ENCODE data around the gene OTOG.

GRCh38 chr11:17498058-17498457 is 49.0 kb upstream of the OTOG start:
- TF ChIP-seq, protein P1, sequence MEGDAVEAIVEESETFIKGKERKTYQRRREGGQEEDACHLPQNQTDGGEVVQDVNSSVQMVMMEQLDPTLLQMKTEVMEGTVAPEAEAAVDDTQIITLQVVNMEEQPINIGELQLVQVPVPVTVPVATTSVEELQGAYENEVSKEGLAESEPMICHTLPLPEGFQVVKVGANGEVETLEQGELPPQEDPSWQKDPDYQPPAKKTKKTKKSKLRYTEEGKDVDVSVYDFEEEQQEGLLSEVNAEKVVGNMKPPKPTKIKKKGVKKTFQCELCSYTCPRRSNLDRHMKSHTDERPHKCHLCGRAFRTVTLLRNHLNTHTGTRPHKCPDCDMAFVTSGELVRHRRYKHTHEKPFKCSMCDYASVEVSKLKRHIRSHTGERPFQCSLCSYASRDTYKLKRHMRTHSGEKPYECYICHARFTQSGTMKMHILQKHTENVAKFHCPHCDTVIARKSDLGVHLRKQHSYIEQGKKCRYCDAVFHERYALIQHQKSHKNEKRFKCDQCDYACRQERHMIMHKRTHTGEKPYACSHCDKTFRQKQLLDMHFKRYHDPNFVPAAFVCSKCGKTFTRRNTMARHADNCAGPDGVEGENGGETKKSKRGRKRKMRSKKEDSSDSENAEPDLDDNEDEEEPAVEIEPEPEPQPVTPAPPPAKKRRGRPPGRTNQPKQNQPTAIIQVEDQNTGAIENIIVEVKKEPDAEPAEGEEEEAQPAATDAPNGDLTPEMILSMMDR (IDR thresholded peaks at IDR 0.05): no peak
- TF ChIP-seq POLR2A (IDR thresholded peaks at IDR 0.05): no peak

Data from Peyer's patch (tissue), 4 donors.